ACHN (cell line): Measurements from ENCODE around the gene TACR1.
"Not testable (repeated sequence)": the region's sequence is repeated elsewhere in the genome, so short reads cannot be mapped to it uniquely, and the experiment has no call there.

Experiments
- DNase-seq: peaks from one replicate; pipeline ENCODE4 v3.0.0-alpha.2; 2015
- in situ Hi-C: cut with HindIII; loops from 2 replicates; pipeline ENCODE4 v1.10.0; 2017; ENCODE audit warnings: low sequenced_read_pairs, low pct_ligation_motif_present, low pct_unique_long_range_greater_than_20kb

Gene TACR1

DNA sequence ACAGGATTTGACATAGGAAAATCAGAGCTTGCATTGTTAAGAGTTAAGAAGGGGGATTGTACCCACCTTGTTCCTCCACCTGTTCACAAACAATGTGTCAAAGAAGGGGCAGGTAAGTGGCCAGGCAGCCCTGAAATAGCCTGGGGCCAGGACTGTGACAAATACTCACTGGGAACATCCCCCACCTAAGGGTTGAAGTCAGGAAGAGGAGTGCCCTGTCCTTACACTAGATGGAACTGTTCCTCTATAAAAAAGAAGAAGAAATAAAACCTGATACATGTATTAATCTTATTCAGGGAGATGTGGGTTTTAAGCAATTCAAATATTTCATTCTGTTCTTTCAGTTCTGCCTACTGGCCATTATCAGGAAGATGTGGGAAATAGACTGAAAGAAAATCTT, 41.9 kb downstream of the TACR1 start:
- DNase-seq, result no peak
- in situ Hi-C loops, result no loop called here

DNA sequence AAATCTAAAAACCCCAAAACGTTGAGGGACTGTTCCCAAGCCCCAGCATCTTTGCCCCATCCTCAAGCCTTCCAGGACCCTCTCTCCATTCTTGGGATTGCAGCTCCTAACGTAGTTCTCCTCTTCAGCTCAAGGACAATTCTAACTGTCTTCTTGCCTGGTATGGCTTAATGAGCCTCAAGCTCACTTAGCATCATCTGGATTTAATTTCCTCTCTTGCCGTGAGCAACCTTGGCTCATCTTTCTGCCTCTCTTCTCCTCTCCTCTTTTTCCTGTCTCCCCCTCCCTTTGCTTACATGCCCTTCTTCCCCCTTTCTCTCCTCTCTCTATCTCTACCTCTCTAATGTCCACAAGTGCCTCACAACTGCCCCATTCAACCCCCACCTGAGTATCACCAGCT, 44.2 kb downstream of the TACR1 start:
- no peak for DNase-seq
- in situ Hi-C loops, result no loop called here

DNA sequence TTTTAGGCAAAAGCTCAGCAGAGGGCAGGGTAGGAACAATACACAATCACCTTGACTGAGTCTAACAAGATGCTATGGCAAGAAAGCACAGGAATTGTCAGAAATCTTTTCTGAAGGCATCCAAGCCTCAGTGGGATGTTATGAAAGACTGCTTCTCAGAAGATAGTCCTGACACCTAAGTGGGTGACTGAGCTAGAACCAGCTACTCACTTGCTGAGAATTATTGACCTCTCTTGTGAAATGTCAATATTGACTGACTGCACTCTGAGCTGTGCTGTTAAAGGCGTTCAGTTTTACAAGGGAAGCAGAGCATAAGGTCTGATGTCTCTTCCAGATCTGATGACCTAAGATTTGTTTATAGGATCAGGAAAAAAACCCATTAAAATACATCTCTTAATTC, 46.1 kb downstream of the TACR1 start:
- in situ Hi-C loops, result no loop called here

DNA sequence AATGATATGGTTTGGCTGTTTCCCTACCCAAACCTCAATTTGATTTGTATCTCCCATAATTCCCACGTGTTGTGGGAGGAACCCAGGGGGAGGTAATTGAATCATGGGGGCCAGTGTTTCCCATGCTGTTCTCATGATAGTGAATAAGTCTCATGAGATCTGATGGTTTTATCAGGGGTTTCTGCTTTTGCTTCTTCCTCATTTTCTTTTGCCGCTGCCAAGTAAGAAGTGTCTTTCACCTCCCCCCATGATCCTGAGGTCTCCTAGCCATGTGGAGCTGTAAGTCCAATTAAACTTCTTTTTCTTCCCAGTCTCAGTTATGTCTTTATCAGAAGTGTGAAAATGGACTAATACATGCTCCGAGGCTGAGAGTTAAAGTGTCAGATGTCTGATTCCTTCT, 47.1 kb downstream of the TACR1 start:
- in situ Hi-C loops, DNase-seq: not testable (repeated sequence)

More for the DNA sequence above, 46.1 kb downstream of the TACR1 start:
- no peak for DNase-seq

DNA sequence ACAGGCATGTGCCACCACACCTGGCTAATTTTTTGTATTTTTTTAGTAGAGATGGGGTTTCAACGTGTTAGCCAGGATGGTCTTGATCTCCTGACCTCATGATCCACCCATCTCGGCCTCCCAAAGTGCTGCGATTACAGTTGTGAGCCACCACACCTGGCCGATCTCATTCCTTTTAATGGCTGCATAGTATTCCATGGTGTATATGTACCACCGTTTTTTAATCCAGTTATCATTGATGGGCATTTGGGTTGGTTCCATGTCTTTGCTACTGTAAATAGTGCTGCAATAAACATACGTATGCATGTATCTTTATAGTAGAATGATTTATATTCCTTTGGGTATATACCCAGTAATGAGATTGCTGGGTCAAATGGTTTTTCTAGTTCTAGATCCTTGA, 51.4 kb downstream of the TACR1 start:
- DNase-seq, in situ Hi-C loops: not testable (repeated sequence)

DNA sequence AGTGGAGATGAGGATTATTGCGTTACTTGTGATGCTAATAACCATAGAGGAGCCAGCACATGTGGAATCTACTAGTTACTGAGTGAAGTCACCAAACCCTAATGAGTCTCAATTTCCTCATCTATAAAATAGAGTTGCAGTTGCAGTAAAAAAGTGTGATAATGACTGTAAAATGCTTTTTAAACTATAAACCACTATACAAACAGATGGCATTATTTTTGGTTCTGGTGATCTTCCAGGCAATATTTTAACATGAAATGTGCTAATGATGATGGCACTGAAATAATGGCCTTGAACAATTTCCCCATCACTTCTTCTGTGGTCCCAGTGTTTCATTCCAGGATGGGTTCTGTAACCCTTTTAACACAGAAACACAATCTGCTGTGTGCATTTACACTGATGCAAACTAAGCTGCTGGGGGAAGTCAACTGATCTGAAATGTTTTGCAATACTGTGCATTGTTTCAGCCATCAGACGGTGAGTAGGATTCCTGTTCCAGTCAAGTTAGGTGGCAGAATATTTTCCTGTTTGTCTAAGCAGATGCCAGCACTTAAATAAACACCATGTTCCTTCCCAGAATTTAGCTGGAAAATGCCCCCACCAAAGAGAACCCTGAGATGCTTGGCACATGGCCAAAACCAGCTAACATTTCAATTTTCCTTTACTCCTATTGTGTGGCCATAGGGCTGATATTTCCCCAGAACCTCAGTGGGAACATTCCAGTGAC, 52.6 kb downstream of the TACR1 start:
- no peak for DNase-seq
- in situ Hi-C loops, result no loop called here

DNA sequence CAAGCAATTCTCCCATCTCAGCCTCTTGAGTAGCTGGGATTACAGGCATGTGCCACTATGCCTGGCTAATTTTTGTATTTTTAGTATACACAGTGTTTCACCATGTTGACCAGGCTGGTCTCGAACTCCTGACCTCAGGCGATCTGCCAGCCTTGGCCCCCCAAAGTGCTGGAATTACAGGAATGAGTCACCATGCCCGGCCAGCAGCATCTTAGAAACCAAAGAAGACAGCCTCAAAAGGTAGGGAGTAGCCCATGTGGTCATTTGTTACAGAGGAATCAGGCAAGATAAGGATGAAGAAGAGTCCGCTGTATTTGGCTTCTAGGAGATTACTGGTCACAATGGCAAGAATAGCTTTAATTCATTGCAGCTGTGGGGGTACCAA, 53.1 kb downstream of the TACR1 start:
- in situ Hi-C loops, result not testable (repeated sequence)

DNA sequence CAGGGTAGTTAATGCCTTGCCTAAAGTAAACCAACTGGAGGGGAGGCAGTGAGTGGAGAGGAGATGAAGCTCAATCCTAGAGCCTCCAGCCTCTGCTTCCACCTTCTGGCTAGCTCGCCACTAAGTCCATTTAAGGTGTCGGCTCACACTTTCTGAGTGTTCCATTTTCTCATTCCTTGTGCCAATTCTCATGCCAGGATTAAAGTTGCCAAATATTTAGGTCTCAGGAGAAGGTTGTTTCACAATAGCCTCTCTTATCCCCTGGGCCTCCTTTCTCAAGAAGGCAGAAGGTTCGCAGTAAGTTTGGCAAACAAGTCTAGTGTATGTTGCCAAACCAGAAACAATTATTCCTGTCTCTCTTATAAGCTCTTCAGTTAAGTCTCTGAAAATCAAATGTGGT, 57.2 kb downstream of the TACR1 start:
- in situ Hi-C loops, result no loop called here

More for the DNA sequence above, 53.1 kb downstream of the TACR1 start:
- not testable (repeated sequence) for DNase-seq

DNA sequence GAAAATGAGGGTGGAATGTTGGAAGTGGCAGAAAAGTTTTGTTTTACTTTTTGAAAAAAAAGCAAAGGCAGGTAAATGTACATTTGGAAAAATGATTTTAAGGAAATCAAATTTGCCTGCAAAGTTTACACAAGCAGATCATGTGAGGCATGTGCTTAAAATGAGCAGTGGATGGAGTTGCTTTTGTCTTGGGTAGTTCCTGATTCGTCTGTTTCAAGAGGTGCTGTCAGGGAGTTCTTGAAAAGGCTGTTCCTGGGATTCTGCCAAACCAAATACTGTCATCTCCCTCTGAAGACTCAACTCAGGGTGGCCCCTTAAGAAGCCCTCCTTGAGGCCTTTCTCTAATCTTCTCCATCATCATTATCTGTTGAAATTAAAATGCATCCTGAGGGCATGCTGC, 59.0 kb downstream of the TACR1 start:
- DNase-seq, result no peak
- in situ Hi-C loops, result no loop called here

More for the DNA sequence above, 57.2 kb downstream of the TACR1 start:
- DNase-seq, result no peak

DNA sequence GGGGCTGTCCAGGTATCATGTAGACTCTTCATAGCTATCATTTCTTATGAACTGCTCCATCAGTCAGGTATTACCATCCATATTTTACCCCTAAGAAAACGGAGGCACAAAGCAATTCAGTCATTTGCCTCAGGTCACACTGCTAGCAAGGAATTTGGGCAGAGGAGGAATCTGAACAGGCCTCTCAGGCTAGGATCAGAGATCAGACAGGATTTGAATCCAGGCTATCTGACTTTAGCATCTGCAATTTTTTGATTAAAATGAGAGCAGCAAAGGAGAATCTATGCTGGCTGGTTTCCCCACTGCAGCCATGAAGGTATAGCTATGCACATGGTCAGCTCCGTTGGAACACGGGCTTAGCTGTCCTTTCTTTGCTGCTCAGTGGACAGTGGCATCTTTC, 60.1 kb downstream of the TACR1 start:
- DNase-seq, result no peak
- in situ Hi-C loops, result no loop called here

DNA sequence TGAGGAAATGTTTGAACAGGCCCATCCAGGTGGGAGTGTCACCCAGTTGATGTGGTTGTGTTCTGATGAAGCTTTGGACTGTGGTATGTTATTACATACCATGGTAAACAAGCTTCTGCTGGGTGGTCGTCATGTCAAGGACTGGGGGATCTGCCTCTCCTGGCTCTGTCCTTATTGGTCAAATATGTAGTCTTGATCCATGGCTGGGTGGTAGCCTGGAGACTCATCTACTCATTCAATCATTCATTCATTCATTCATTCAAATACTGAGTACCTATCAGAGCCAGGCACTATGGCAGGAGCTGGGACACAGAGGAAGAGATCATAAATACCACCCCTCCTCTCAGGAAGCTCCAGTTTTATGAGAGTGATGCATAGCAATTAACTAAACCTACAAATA, 60.8 kb downstream of the TACR1 start:
- no peak for DNase-seq
- in situ Hi-C loops, result no loop called here

DNA sequence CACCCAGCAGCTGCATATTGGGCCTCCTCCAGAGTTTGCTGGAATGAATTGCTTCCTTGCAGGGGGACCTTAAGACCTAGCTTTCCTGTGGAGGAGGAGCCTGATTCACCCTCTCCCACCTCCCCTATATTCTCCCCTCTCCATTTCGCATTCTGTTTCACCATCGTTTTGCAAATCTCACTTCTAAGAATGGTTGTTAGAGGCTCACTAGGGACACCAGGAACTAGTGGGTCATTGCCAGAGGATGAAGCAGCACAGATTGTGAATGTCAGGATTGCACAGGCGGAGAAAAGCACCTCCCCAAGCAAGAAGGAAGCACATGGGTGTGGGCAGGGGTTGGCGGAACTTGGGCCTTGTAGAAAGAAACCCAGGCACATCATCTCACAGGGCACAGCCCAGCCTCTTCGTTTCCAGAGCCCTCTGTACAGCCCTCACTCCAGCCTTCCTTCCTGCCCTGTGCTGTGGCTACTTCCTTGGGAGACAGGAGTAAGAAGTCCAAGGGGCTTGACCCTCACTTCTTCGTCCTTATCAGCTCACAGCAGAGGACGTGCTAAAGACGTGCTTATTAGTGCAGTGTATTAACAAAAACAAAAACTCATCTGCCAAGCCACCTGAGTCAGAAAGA, 63.4 kb downstream of the TACR1 start:
- in situ Hi-C loops, result no loop called here

DNA sequence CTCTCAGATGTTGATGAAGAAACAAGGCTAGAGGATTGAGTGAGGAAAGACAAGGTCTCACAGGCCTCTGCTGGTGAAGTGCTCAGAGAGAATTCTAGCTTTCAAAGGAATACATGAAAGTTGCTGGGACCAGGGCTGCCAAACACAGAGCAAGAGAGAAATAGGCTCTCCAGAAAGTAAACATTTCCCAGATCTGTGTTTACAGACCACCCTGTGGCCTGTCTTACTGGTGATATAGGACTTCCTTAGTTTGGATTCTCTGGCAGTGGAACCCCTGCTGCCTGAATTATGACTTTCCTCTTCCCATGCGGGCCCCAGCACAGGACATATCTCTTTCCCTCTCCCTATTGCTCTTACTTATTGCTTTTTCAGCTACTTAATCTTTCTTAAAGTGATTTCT, 64.5 kb downstream of the TACR1 start:
- in situ Hi-C loops, result no loop called here

More for the DNA sequence above, 63.4 kb downstream of the TACR1 start:
- no peak for DNase-seq

DNA sequence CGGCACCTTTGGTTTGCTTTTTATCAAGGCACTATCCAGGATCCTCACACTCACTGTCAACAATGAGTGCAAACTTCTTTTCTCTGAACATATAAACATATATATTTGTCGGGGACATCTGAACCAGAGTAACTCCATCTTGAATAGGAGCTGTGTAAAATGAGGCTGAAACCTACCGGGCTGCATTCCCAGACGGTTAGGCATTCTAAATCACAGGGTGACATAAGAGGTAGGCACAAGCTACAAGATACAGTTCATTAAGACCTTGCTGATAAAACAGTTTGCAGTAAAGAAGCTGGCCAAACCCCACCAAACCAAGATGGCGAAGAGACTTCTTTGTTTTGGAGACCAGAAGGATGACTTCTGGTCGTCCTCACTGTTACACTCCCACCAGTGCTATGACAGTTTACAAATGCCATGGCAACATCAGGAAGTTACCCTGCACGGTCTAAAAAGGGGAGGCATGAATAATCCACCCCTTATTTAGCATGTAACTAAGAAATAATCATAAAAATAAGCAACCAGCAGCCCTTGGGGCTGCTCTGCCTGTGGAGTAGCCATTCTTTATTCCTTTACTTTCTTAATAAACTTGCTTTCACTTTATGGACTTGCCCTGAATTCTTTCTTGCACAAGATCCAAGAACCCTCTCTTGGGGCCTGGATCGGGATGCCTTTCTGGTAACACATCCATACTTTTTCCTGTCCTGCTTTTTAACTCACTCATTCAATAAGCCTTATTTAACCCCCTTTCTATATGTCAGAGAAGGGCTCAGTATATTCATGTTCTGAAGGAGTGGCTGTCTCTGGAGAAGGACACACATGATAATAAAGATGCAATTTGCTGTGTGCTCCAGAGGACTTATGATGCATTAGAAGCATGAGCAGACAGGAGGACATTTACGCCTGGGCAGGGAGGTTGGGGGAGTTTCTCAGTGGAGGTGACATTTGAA, 65.4 kb downstream of the TACR1 start:
- DNase-seq, result no peak
- in situ Hi-C loops, result no loop called here

More for the DNA sequence above, 64.5 kb downstream of the TACR1 start:
- no peak for DNase-seq

DNA sequence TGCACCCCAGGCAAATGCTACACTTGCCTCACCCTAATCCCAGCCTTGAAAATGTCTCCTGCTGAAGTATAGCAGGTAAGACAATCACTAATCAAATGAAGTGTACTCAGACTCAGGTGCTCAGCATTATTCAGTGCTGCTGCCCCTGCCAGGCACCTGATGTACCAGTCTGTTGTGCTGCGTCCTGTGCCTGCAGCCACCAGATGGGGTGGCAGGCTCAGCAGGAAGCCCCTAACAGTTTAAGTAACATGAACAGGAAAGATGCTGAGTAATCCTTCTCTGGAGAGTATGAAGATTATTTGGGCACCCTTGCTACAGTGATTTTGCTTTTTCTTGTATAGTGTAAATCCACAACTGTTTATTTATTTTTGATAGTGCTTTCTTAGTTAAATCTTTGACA, 69.1 kb downstream of the TACR1 start:
- in situ Hi-C loops, result no loop called here
- no peak for DNase-seq

DNA sequence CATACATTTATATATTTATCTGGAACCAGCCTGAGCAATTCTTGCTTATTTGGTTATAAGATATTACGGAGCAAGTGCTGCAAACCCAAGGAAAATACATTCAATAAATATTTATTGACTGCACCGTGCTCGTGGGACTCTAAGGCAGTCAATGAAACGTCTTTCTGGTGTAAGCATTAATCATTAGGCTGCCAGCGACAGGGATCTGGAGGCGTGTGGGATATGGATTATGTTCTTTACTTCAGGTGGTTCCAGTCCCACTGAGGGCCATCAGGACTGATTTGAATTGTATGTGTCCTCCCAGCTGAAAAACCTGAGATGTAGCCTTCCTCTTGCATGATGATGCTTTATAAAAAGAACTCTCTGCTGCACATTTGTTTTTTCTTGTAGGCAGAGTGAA, 75.4 kb downstream of the TACR1 start:
- in situ Hi-C loops, result no loop called here
- no peak for DNase-seq

DNA sequence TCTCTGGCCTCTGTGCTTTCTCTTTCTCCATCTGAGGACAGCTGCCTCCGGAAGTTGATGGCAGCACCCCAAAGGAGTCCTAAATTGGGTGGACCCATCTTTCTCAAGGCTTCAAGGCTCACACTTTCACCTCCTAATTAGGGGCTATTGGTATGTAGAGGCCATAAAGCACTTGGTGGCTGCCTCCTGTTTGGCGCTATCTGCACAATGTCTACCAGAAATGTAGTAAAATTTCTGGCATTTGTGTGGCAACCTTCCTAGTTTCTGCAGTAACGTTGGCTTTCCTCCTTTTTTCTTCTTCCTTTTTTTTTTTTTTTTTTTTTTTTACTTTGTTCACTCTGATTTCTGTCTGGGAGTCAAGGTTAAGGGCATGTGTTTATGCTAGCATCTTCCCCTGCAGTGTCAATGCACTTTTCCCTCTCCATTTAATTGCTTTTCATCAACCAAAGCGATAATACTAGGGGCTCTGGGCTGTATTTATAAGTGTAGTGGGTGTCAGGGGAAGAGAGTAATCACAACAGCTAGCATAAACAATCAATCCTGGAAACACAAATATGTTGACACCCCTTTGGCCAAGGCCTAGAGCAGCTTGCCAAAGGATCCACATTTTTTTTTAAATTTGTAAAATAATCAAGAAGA, 86.0 kb downstream of the TACR1 start:
- in situ Hi-C loops, result no loop called here
- no peak for DNase-seq

DNA sequence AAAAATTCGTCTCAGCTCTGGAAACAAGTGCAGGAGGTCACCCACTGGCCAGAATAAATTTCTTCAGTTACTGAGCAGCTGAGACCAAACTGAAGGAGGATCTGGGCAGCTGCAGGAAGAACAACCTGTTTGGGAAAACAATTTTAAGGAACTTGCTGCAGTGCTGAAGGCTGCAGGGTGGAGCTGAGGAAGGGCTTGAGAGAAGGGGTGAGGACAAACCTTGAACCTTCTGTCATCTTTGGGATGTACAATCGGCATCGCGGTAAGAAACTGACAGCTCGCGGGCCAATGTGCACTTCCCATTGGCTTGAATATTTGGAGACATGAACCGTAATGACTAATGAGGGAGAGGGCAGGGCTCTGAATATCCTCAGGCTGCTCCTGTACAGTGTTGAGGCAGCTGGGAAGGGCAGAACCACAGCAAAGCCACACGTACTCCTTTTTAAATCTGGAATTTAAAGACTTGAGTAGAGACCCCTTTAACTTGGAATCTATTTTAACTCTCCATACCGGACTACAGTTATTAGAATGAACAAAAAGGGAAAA, 90.3 kb downstream of the TACR1 start:
- in situ Hi-C loops, result no loop called here
- no peak for DNase-seq

DNA sequence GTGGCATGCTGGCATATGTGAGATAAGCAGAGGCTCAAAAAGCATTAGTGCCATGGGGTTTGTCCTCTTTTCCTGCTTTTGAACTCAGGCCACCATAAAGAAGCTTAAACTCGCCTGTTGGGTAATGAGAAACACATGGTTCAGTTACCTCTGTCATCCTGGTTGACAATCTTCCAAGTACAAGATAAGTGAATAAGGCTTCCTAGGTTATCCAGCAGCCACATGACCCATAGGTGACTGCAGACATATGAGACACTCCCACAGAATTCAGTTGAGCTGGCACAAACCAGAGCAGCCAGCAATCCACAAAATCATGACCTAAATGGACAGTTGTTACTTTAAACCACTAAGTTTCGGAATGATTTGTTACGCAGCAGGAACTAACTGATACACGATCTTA, 97.3 kb downstream of the TACR1 start:
- in situ Hi-C loops, result no loop called here
- no peak for DNase-seq
